SK-N-SH (cell line): Measurements from ENCODE around the gene RIMOC1. TPM values are rescaled to one million over a fixed set of nuclear protein-coding genes. Genes with fewer than 3 reads are reported as not detected.

Experiments used
- CTCF ChIA-PET: fragments of 300-600, 350-600 bp; formaldehyde crosslinking; extraction: SDS; loops from one replicate; lab custom pipeline; 2021; lab: Yijun Ruan, JAX
- POLR2A ChIA-PET: fragments of 350-600 bp; sonication (Branson Sonifier 250); formaldehyde crosslinking; extraction: SDS; loops from one replicate; lab custom pipeline; 2020; ENCODE audit warnings: antibody characterized with exemption, inconsistent platforms; lab: Yijun Ruan, JAX
- DNase-seq: peaks from one replicate; pipeline ENCODE4 v3.0.0; 2012
- H2AFZ ChIP-seq: fragments of 200-600 bp; sonication (generic); 2 replicates; pipeline ENCODE4 v1.8.1; 2016; ENCODE audit warnings: antibody characterized with exemption, mild to moderate bottlenecking, low read depth
- H3F3A ChIP-seq: fragments of 200-600 bp; sonication (generic); replicated peaks from 2 replicates; pipeline ENCODE3; 2016; ENCODE audit warnings: antibody characterized with exemption, mild to moderate bottlenecking; ENCODE audit not compliant: insufficient read depth
- H3K27ac ChIP-seq, 2 experiments: fragments of 200-500 bp in 1 of 2; fragments of 200-600 bp in 1 of 2; sonication (Bioruptor generic) in 1 of 2; sonication (generic), shearing (Covaris generic) in 1 of 2; 2 replicates each; pipeline versions ENCODE4 v1.5.1 to v1.6.1; 2014 to 2016; ENCODE audit warnings: low read depth in 2 of 2, inconsistent platforms in 1 of 2, low read length in 1 of 2, mild to moderate bottlenecking in 1 of 2, mixed read lengths in 1 of 2
- H3K27me3 ChIP-seq: fragments of 200-600 bp; sonication (generic), shearing (Covaris generic); 2 replicates; pipeline ENCODE4 v1.6.1; 2016; ENCODE audit warnings: mixed run types; ENCODE audit not compliant: insufficient read depth
- H3K36me3 ChIP-seq, 2 experiments: fragments of 200-500 bp in 1 of 2; fragments of 200-600 bp in 1 of 2; sonication (Bioruptor generic) in 1 of 2; sonication (generic) in 1 of 2; replicated peaks in 1 of 2; 2 replicates each; pipeline versions ENCODE3 to v1.5.1; 2014 to 2016; ENCODE audit warnings: low read length in 1 of 2, mild to moderate bottlenecking in 1 of 2; ENCODE audit not compliant: insufficient read depth in 2 of 2, control insufficient read depth in 1 of 2
- H3K4me1 ChIP-seq, 2 experiments: fragments of 200-500 bp in 1 of 2; fragments of 200-600 bp in 1 of 2; sonication (Bioruptor generic) in 1 of 2; sonication (generic), shearing (Covaris generic) in 1 of 2; 2 replicates each; pipeline versions ENCODE4 v1.5.1 to v1.6.1; 2014 to 2016; ENCODE audit warnings: low read depth in 1 of 2, low read length in 1 of 2, mixed run types in 1 of 2; ENCODE audit not compliant: insufficient read depth in 2 of 2, control insufficient read depth in 1 of 2
- H3K4me2 ChIP-seq: fragments of 200-600 bp; sonication (generic), shearing (Covaris generic); 2 replicates; pipeline ENCODE4 v1.6.1; 2017; ENCODE audit warnings: mixed run types
- H3K4me3 ChIP-seq, 2 experiments: fragments of 200-500 bp in 1 of 2; fragments of 200-600 bp in 1 of 2; sonication (Bioruptor generic) in 1 of 2; sonication (generic), shearing (Covaris generic) in 1 of 2; 2 replicates each; pipeline versions ENCODE4 v1.5.1 to v1.8.1; 2014 to 2016; ENCODE audit warnings: low read depth in 2 of 2, inconsistent platforms in 1 of 2, low read length in 1 of 2, mild to moderate bottlenecking in 1 of 2, mixed read lengths in 1 of 2, moderate library complexity in 1 of 2
- H3K79me2 ChIP-seq: fragments of 200-600 bp; sonication (generic); 2 replicates; pipeline ENCODE4 v1.8.1; 2017; ENCODE audit warnings: mild to moderate bottlenecking; ENCODE audit not compliant: insufficient read depth
- H3K9ac ChIP-seq: fragments of 200-600 bp; sonication (generic); 2 replicates; pipeline ENCODE4 v1.6.1; 2017; ENCODE audit warnings: mixed run types
- H3K9me2 ChIP-seq: fragments of 200-600 bp; sonication (generic); 2 replicates; pipeline ENCODE4 v1.6.1; 2017; ENCODE audit warnings: mixed run types
- H3K9me3 ChIP-seq: fragments of 200-600 bp; sonication (generic); 2 replicates; pipeline ENCODE4 v1.6.1; 2017; ENCODE audit warnings: mixed run types, mild to moderate bottlenecking, moderate library complexity
- H4K20me1 ChIP-seq: fragments of 200-600 bp; sonication (generic); 2 replicates; pipeline ENCODE4 v1.6.1; 2017; ENCODE audit warnings: mild to moderate bottlenecking, mixed run types; ENCODE audit not compliant: insufficient read depth
- FOXM1 ChIP-seq: IDR thresholded peaks from 2 replicates; pipeline ENCODE4 v1.4.0; 2012; ENCODE audit warnings: low read depth, mild to moderate bottlenecking
- NFIC ChIP-seq: IDR thresholded peaks from 2 replicates; pipeline ENCODE4 v1.4.0; 2012; ENCODE audit warnings: borderline replicate concordance
- WGBS: methylation state at CpG from one replicate; pipeline ENCODE4 v1.1.6; 2017; ENCODE audit warnings: low lambda C conversion rate; 5-methylcytosine and 5-hydroxymethylcytosine counted together
- polyA plus RNA-seq, 3 experiments: library from polyadenylated mRNA; depleted of rRNA; stranded (reverse); fragments of >200 nt; gene quantifications; 2 replicates each; pipeline ENCODE4 v1.2.3, GENCODE V29; 2012

RIMOC1 gene
- polyA plus RNA-seq, 1 of the 3 experiments (the other 2 are of a cell fraction): 6.5 TPM

DNA sequence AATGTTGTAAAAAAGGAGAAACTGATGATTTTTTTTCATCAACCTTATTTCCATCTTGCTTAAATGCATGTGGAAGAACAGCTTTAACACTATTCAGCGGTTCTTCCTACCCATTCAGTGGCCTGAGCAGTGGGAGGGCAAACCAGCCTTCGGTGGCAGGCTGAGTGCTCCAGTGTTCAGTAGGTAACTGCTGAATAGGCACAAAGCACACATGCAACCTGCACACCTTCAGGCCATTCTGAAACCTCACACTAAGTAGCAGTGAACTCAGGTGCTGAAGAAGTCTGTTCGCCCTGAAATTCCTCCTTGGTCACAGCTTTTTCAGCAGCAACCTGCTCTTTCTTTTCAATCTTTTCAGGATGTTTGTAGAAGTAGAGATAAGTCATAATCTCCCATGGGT lies 47.1 kb downstream of the RIMOC1 start:
- DNase-seq: no peak
- Histone ChIP-seq H3K27ac (no peak overlapping the region), H3K9me3 (no peaks in the 10 kb centered on the region), H4K20me1 (no peaks in the 10 kb centered on the region), H2AFZ (no peak overlapping the region), H3K9ac (no peak overlapping the region), H3K9me2 (no peaks in the 10 kb centered on the region), H3K4me2 (no peak overlapping the region), H3K79me2 (no peaks in the 10 kb centered on the region), H3K27me3 (no peaks in the 10 kb centered on the region)
- 17% methylated on average over 3 of the region's 3 CpGs for WGBS
- POLR2A ChIA-PET: no interaction called here
- TF ChIP-seq NFIC (no peak), FOXM1 (no peak)
- TF ChIP-seq, all 33 proteins: peak for 0
- no peaks in the 10 kb centered on the region for H3F3A ChIP-seq
- no peaks in the 10 kb centered on the region for H3K4me1 ChIP-seq
- H3K4me3 ChIP-seq: no peak overlapping the region
- CTCF ChIA-PET: no interaction called here
- H3K36me3 ChIP-seq: no peaks in the 10 kb centered on the region

Other genes starting within 250 kb of the RIMOC1 start
- gene OXCT1, start 33.9 kb upstream of the RIMOC1 start, polyA plus RNA-seq (2012; rRNA removed): 11.7 and 14.9 TPM in 2 replicates
- 2.9 and 3.9 TPM in 2 replicates for gene FBXO4, start 20.9 kb downstream of the RIMOC1 start, polyA plus RNA-seq (2012; rRNA removed)